Brain microvascular endothelial cell (primary cell): ENCODE results near the gene RIMBP2.

Experiments
- DNase-seq: peaks from one replicate; pipeline ENCODE4 v3.0.0-alpha.2; 2020
- H3K27ac ChIP-seq: fragments of 250-450 bp; sonication (Bioruptor Pico); 2 replicates; pipeline ENCODE4 v1.5.1; 2020; ENCODE audit warnings: mild to moderate bottlenecking, moderate library complexity
- H3K27me3 ChIP-seq: fragments of 250-450 bp; sonication (Bioruptor Pico); replicated peaks from 2 replicates; pipeline ENCODE4 v1.5.1; 2020; ENCODE audit warnings: mild to moderate bottlenecking
- H3K36me3 ChIP-seq: fragments of 250-450 bp; sonication (Bioruptor Pico); replicated peaks from 2 replicates; pipeline ENCODE4 v1.5.1; 2020; ENCODE audit warnings: mild to moderate bottlenecking
- H3K4me3 ChIP-seq: 2 replicates; pipeline ENCODE4 v1.5.1; 2011; ENCODE audit warnings: low read depth, mild to moderate bottlenecking, control low read depth, low read length, moderate library complexity
- in situ Hi-C: cut with HindIII; loops from 2 replicates; pipeline ENCODE4 v1.10.0; 2017; ENCODE audit warnings: low sequenced_read_pairs, low pct_ligation_motif_present
- TF ChIP-seq, protein P1 (sequence below): IDR thresholded peaks from 2 replicates; pipeline ENCODE4 v1.5.1; 2011; ENCODE audit warnings: low read depth, mild to moderate bottlenecking, moderate library complexity, low read length, control low read depth, inconsistent platforms; ENCODE audit errors: missing control alignments

Gene RIMBP2

DNA sequence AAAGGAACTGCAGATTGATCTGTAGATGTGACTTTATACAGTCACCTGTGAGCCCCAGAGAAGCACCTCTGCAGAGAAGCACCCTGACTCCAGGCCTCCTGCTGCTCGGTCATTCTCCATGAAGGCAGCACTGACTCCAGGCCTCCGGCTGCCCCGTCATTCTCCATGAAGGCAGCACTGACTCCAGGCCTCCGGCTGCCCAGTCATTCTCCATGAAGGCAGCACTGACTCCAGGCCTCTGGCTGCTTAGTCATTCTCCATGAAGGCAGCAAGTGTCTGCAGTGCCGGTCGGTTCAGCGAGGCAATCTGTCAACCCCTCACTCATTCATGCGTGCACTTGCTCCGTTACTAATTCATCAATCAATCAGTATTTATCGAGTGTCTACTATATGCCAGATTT lies 218.1 kb downstream of the RIMBP2 start:
- no peak for DNase-seq
- TF ChIP-seq, protein P1, sequence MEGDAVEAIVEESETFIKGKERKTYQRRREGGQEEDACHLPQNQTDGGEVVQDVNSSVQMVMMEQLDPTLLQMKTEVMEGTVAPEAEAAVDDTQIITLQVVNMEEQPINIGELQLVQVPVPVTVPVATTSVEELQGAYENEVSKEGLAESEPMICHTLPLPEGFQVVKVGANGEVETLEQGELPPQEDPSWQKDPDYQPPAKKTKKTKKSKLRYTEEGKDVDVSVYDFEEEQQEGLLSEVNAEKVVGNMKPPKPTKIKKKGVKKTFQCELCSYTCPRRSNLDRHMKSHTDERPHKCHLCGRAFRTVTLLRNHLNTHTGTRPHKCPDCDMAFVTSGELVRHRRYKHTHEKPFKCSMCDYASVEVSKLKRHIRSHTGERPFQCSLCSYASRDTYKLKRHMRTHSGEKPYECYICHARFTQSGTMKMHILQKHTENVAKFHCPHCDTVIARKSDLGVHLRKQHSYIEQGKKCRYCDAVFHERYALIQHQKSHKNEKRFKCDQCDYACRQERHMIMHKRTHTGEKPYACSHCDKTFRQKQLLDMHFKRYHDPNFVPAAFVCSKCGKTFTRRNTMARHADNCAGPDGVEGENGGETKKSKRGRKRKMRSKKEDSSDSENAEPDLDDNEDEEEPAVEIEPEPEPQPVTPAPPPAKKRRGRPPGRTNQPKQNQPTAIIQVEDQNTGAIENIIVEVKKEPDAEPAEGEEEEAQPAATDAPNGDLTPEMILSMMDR = no peak
- no peak overlapping the region for H3K4me3 ChIP-seq
- no peaks in the 10 kb centered on the region for H3K27me3 ChIP-seq
- no peaks in the 10 kb centered on the region for H3K36me3 ChIP-seq
- in situ Hi-C loops = no loop called here
- no peak overlapping the region for H3K27ac ChIP-seq

DNA sequence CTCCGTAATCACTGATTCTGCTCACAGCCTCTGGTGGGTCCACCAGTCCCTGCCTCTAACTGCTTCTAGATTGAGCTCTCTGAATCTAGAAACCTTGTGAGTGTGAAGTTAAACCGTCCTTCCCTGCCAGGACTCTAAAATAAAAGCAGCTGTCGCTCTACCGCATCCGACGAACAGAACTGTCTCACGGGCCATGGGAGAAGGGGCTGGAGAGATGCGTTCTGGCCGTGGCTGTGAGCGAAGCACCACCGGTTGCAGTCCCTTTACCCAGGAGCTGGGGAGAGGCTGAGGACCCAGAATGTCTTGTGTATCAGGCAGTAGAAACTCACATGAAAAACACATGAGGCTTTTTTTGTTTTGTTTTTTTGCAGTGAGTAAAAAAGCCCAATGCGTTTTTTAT lies 218.8 kb downstream of the RIMBP2 start:
- Histone ChIP-seq H3K27ac (no peak overlapping the region), H3K27me3 (no peaks in the 10 kb centered on the region), H3K4me3 (no peak overlapping the region), H3K36me3 (no peaks in the 10 kb centered on the region)
- DNase-seq = no peak
- in situ Hi-C loops = no loop called here
- TF ChIP-seq, protein P1 = no peak

DNA sequence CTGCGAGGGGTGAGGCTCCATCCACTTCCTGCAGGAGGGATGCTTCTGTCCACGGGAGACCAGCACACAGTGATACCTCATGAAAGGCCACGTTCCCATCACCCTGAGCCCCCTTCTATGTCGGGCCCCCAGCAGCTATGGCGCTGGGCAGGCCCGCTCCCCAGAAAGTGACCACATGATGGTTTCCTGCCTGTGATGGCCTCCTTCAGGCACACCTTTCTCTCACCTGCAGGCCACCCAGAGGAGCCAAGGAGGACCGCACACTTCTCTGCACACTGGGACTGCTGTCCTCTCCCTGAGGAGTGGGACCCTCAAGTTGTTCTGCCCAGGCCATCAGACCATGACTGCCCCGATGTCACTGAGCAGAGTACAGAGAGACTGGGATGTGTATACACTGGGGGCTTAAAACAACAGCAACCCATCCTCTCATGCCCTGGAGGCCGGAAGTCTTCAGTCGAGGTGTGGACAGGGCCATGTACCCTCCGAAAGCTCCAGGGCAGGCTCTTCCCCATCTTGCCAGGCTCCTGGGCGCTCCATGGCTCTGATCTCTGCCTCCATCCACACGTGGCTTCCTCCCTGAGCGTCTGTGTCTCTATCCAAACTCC lies 219.5 kb downstream of the RIMBP2 start:
- H3K27me3 ChIP-seq = no peaks in the 10 kb centered on the region
- TF ChIP-seq, protein P1 = no peak
- no peak overlapping the region for H3K27ac ChIP-seq
- no peaks in the 10 kb centered on the region for H3K36me3 ChIP-seq
- no peak for DNase-seq
- in situ Hi-C loops = no loop called here
- H3K4me3 ChIP-seq = no peak overlapping the region

DNA sequence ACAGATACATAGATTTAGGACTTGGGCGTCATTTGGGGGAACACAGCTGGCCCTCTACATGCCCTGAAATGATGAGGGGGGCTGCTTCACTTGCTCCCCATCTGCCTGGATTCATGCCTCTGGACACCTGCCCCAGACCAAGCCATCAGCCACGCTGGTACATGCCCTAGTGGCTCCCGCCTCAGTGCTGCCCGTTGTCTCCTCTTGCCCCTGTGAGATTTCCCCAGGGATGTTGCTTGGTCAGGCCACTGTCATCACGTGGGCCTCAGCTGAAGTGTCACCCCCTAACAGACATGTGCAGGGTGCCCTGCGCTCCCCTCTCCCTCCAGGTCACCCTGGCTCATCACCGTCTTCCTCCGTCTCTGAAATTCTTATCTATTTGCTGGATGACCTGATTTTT lies 220.9 kb downstream of the RIMBP2 start:
- TF ChIP-seq, protein P1 = no peak
- no peak for DNase-seq
- in situ Hi-C loops = no loop called here
- Histone ChIP-seq H3K27ac (no peak overlapping the region), H3K36me3 (no peaks in the 10 kb centered on the region), H3K4me3 (no peak overlapping the region), H3K27me3 (no peaks in the 10 kb centered on the region)

DNA sequence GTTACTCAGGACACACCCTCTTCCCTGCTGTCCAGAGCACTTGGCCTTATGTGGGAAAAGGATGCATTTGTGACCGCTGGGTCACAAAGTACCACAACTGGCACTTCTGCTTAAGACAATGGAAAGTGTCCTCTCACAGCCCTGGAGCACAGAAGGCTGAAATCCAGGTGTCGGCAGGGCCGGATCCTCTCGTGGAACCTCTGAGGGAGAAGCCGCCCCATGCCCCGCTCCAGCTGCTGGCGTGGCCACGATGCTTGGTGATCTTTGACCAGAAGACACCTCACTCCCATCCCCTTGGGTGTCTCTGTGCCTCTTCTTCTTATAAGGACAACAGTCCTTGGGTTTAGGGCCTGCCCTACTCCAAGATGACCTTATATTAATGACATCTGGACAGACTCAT lies 221.4 kb downstream of the RIMBP2 start:
- Histone ChIP-seq H3K27ac (no peak overlapping the region), H3K36me3 (no peaks in the 10 kb centered on the region), H3K27me3 (no peaks in the 10 kb centered on the region), H3K4me3 (no peak overlapping the region)
- DNase-seq = no peak
- in situ Hi-C loops = no loop called here
- TF ChIP-seq, protein P1 = no peak

DNA sequence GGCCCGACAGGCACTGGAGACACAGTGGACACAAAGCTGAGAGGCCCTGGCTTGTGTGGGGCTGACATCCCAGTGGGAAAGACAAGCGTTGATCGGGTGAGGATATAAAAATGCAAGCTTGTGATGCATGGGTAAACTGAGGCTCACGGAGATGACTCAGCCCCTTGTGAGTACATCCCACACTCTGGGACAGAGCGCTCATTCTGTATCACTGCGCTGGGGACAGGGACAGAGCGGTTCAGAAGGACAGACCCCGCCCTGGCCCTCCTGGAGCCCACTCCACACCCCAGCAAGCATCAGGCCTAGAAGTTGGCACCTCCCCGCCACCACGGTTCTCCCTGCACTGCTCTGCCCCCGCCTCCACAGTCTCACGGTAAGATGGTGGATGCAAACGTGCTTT lies 222.1 kb downstream of the RIMBP2 start:
- H3K27ac ChIP-seq = no peak overlapping the region
- H3K27me3 ChIP-seq = no peaks in the 10 kb centered on the region
- TF ChIP-seq, protein P1 = no peak
- H3K36me3 ChIP-seq = no peaks in the 10 kb centered on the region
- in situ Hi-C loops = no loop called here
- H3K4me3 ChIP-seq = no peak overlapping the region
- no peak for DNase-seq
